Stomach (tissue), 9 donors: Measurements from ENCODE around the gene FAM168A. TPM values are rescaled to one million over a fixed set of nuclear protein-coding genes. Genes with fewer than 3 reads are reported as not detected.

ENCODE experiments used
- DNase-seq, 2 donors: peaks; one replicate each; pipeline versions ENCODE4 v3.0.0 to v3.0.0-alpha.2; 2013 to 2019
- H3K27ac ChIP-seq, 5 donors: fragments of 200-600 bp in 4 of 5; sonication (generic) in 4 of 5; one replicate each; pipeline ENCODE4 v1.5.1; 2013 to 2019; ENCODE audit warnings: mild to moderate bottlenecking in 1 of 5, moderate library complexity in 1 of 5
- H3K27me3 ChIP-seq, 3 donors: fragments of 200-600 bp; sonication (generic); one replicate each; pipeline ENCODE4 v1.5.1; 2017 to 2019; ENCODE audit warnings: mixed run types in 1 of 3
- H3K36me3 ChIP-seq, 4 donors: fragments of 200-600 bp; sonication (generic); 1 replicate in 3 of 4; 2 replicates in 1 of 4; pipeline ENCODE4 v1.5.1; 2016 to 2019
- H3K4me1 ChIP-seq, 4 donors: fragments of 200-600 bp; sonication (generic); one replicate each; pipeline ENCODE4 v1.5.1; 2016 to 2019
- H3K4me3 ChIP-seq, 4 donors: fragments of 200-600 bp; sonication (generic) in 3 of 4; one replicate each; pipeline ENCODE4 v1.5.1; 2016 to 2019; ENCODE audit warnings: mild to moderate bottlenecking in 1 of 4
- H3K9me3 ChIP-seq, 4 donors: fragments of 200-600 bp; sonication (generic); one replicate each; pipeline ENCODE4 v1.5.1; 2016 to 2019
- CTCF ChIP-seq, 7 experiments: fragments of 450-650 bp in 4 of 7; fragments of 200-600 bp in 3 of 7; sonication (generic) in 3 of 7; IDR thresholded peaks; one replicate each; pipeline ENCODE4 v1.5.1; 2016 to 2019; ENCODE audit warnings: antibody characterized with exemption in 7 of 7, control low read depth in 2 of 7, mild to moderate bottlenecking in 1 of 7
- EP300 ChIP-seq: sonication (generic); formaldehyde crosslinking; IDR thresholded peaks from one replicate; pipeline ENCODE4 v1.6.1; 2017; ENCODE audit warnings: antibody characterized with exemption
- POLR2A ChIP-seq, 4 donors: fragments of 450-650 bp; IDR thresholded peaks; one replicate each; pipeline ENCODE4 v1.6.1; 2016; ENCODE audit warnings: antibody characterized with exemption in 4 of 4, control low read depth in 2 of 4, mild to moderate bottlenecking in 1 of 4, moderate library complexity in 1 of 4
- POLR2AphosphoS5 ChIP-seq, 3 donors: sonication (generic); formaldehyde crosslinking; IDR thresholded peaks; one replicate each; pipeline ENCODE4 v1.6.1; 2016; ENCODE audit warnings: antibody characterized with exemption in 3 of 3
- WGBS, 5 donors: extraction: QIAGEN DNeasy Blood & Tissue Kit in 3 of 5; methylation state at CpG; one replicate each; pipeline versions ENCODE4 v1.1.5 to v1.1.7; 2013 to 2018; 5-methylcytosine and 5-hydroxymethylcytosine counted together
- intact Hi-C: fragments of 100-400 bp; cut with DNase I; formaldehyde crosslinking; loops from one replicate; pipeline ENCODE4 v1.15.1; 2023; ENCODE audit warnings: low total_unique reads
- polyA plus RNA-seq, 3 donors: library from polyadenylated mRNA; stranded (reverse); fragments of 200-250 nt; gene quantifications; one replicate each; pipeline ENCODE4 v1.2.3, GENCODE V29; 2013
- total RNA-seq, 5 donors: library from RNA; depleted of rRNA; stranded (reverse); fragments of >200 nt; gene quantifications; one replicate each; pipeline versions ENCODE4 v1.1.0 to v1.2.3, GENCODE V29; 2014 to 2016
- donor health status: healthy with polysubstance abuse.
- donor health status: Bipolar disorder and iron deficiency.
- donor health status: healthy.

The FAM168A gene
- total and polyA plus RNA-seq, 8 donors: 4.3 to 25.4 (median 6.3) TPM

GRCh38 chr11:73645121-73645969 is 47.4 kb upstream of the FAM168A start:
- peak overlapping the region in 1 of 4 donors; percentile 11 for H3K4me3 ChIP-seq
- H3K4me1 ChIP-seq: peaks cover 5 to 28% (median 16%) of the 10 kb centered on the region in 4 donors
- H3K36me3 ChIP-seq: no peaks in the 10 kb centered on the region
- TF ChIP-seq CTCF (IDR thresholded peaks at IDR 0.05): no peak
- no peak for TF ChIP-seq EP300
- TF ChIP-seq POLR2A (IDR thresholded peaks at IDR 0.05): no peak
- no peak for TF ChIP-seq POLR2AphosphoS5 (IDR thresholded peaks at IDR 0.05)
- 46 to 62% (median 58%) methylated on average over 16 of the region's 16 CpGs for WGBS, 5 donors
- intact Hi-C loops: no loop called here
- peaks cover 0 to 27% (median 0%) of the 10 kb centered on the region in 3 donors for H3K27me3 ChIP-seq
- no peak for DNase-seq
- H3K9me3 ChIP-seq: no peaks in the 10 kb centered on the region
- H3K27ac ChIP-seq: no peak overlapping the region

GRCh38 chr11:73641668-73642067 is 43.8 kb upstream of the FAM168A start:
- TF ChIP-seq EP300 (no peak), POLR2AphosphoS5 (IDR thresholded peaks at IDR 0.05) (no peak), POLR2A (IDR thresholded peaks at IDR 0.05) (no peak), CTCF (IDR thresholded peaks at IDR 0.05) (no peak)
- DNase-seq: no peak
- Histone ChIP-seq H3K27me3 (peaks cover 0 to 34% (median 0%) of the 10 kb centered on the region in 3 donors), H3K36me3 (no peaks in the 10 kb centered on the region), H3K27ac (no peak overlapping the region), H3K4me3 (no peak overlapping the region), H3K9me3 (no peaks in the 10 kb centered on the region), H3K4me1 (peaks cover 0 to 11% (median 4%) of the 10 kb centered on the region in 4 donors)
- intact Hi-C loops: no loop called here

GRCh38 chr11:73640592-73640991 is 42.7 kb upstream of the FAM168A start:
- TF ChIP-seq POLR2AphosphoS5 (IDR thresholded peaks at IDR 0.05): no peak
- TF ChIP-seq EP300: no peak
- TF ChIP-seq CTCF (IDR thresholded peaks at IDR 0.05): no peak
- TF ChIP-seq POLR2A (IDR thresholded peaks at IDR 0.05): no peak
- intact Hi-C loops: no loop called here
- WGBS, 5 donors: 44 to 63% (median 56%) methylated on average over 2 of the region's 2 CpGs
- no peak for DNase-seq
- Histone ChIP-seq H3K4me3 (no peak overlapping the region), H3K36me3 (no peaks in the 10 kb centered on the region), H3K4me1 (peaks cover 0 to 2% (median under 1%) of the 10 kb centered on the region in 4 donors), H3K27ac (no peak overlapping the region), H3K9me3 (no peaks in the 10 kb centered on the region), H3K27me3 (peaks cover 0 to 25% (median 0%) of the 10 kb centered on the region in 3 donors)

DNA sequence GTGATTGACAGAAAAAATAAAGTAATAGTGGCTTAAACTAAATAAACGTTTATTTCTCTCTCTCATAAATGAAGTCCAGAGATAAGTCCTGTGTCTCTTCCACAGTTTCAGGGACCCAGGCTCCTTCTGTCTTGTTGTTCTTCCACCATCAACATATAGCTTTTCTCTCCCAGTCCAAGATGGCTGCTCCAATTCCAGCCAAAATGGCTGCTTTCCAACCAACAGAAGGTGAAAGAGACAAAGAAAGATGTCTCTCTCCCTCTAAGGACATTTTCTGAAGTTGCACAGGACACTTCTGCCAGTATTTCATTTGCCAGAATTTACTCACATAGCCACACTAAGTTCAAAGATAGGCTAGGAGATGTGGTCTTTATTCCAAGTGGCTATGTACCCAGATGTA is 39.1 kb upstream of the FAM168A start:
- no peak overlapping the region for H3K27ac ChIP-seq
- DNase-seq: no peak
- WGBS, 5 donors: 67 to 84% (median 72%) methylated on average over 1 of the region's 1 CpG
- intact Hi-C loops: no loop called here
- no peaks in the 10 kb centered on the region for H3K36me3 ChIP-seq
- no peaks in the 10 kb centered on the region for H3K9me3 ChIP-seq
- H3K4me3 ChIP-seq: no peak overlapping the region
- TF ChIP-seq EP300 (no peak), POLR2AphosphoS5 (IDR thresholded peaks at IDR 0.05) (no peak), POLR2A (IDR thresholded peaks at IDR 0.05) (no peak), CTCF (IDR thresholded peaks at IDR 0.05) (no peak)
- H3K27me3 ChIP-seq: peaks cover 0 to 15% (median 0%) of the 10 kb centered on the region in 3 donors
- H3K4me1 ChIP-seq: no peaks in the 10 kb centered on the region
